ENCODE results near the gene WNT2.

The WNT2 gene

DNA sequence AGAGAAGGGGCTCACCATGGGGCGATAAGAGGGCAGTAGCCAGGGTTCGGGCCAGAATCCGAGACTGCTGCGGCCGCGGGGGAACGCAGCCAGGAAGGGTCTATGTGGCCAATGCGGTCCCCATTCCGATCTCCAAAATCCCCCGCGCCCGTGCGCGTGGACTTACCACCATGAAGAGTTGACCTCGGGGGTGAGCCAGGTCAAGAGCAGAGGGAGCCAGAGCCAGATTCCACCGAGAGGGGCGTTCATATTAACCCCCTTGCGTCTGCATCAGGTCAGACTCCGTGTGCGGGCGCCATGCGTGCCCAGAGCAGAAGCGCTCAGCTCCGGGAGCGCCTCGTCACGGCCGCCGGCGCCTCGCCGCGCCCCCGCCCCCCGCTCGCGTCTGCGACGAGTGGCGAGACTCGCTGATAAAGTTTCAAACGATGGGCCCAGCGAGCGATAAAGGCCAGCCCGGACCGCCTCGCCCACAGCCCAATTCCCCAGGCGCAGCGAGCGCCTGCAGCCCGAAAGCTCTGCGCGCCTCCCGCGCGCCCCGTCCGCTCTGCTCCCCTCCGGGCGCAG is at the start of gene WNT2:
Gene WNT2, minus strand, starts transcription at position 318 of the 564 bp plus-strand sequence. Its CDS starts 69 bp downstream, at position 249.
- no peak for DNase-seq

DNA sequence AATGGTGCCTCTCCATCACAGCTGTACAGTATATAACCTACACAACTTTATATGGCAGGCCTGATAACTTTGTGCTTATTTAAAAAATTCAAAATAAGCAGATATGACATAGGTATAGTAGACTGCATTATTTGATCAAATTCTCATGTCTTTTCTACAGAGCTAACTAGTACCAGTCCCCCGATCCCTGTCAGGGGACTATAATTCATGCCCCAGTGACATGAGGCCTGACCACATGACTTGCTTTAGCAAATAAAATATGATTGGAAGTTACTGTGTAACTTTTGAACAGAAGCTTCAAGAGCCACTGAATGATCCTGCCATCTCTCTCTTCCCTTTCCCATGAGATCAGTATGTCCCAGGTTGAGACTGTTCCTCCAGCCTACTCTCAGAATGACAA is 49.2 kb upstream of the WNT2 start:
- no peak for DNase-seq

DNA sequence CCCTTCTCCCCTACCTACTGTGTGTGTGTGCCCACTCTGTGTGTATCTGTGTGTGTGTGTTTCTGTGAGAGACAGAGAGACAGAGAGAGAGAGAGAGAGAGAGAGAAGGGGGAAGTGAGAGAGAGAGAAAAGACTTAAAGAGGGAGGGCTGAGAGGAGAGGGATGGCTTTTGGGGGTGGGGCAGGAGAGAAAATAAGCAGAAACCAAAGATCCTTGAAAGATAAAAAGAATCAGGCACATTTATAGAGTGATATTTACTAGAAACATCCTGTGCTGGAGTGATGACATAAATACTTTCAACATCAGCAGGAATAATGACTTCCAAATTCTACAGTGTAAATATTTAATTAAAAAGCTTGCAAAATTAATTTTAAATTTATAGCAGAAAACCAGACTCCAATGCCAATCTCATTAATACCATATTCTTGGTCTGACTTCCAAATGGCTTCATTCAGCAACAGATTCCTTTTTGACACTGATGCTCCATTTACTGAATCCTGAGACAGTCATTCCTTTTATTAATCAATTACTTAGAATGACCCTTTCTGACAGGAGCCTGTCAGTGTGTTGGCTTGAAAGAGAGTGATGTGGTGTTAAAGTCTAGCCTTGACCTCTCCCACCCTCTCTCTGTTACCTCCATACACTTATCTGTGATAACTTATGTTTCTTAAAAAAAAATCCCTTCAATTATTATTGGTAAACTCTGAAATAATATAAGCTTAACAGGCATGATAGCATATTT is 41.7 kb upstream of the WNT2 start:
- no peak for DNase-seq

DNA sequence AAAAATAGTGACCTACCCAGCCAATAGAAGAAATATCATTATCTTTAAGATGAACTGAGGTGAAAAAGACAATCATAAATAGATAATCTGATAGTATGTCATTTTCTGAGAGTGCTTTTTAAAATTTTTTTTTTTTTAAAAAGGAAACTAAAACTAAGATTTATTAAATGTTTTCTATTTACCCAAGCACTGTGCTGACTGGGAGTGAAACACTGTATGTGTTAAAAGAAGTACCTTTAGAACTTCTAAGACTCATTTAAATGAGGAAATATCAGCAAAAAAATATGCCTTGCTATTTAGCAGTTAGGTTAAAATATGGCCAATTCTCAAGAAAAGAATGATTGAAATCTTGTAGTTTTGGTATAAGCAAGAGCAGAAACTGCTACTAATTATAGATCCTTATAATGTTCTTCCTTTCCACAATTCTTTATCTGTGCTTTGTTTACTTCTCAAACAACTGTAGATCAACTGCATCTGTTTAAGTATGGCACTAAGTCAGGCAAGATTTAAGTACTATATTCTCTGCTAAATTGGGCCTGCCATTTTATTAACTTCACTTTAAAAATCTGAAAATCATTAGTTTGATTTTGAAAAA is 39.5 kb upstream of the WNT2 start:
- no peak for DNase-seq

DNA sequence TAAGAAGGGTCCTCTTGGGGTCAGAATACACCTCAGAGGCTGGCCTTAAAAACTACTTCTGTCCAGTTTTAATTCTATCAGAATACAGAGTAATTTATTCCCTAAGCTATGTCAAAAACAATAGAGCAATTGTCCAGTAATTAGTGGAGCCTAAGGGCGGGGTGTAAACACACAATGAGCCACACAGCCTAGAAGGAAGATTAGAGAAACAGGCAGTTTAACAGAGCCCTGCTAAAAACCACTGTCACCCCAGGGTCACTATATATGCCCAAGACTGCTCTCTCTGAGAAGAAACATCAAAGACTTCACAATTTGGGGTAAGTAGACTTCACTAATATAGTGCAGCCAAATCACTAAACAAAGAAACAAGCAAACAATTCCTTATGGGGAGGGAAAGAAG is 27.2 kb upstream of the WNT2 start:
- DNase-seq, result no peak

DNA sequence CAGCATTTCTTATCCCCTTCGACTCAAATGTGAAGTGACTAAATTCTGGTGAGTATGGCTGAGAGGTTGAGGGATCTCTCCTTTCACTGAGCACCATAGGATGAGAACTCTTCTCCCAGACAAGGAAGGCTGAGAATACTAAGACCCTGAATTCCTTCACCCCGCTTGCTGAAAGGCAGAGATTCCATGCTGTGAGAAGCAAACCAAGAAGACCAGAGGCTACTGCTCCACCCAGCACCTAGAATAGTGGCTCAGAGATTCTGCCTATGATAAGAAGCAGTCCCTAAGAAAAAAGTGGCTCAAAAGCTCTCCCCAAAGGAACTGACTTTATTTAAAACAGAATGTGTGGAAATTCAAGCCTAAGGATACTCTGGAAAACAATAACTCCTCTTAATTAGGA is 26.7 kb upstream of the WNT2 start:
- DNase-seq, result no peak

DNA sequence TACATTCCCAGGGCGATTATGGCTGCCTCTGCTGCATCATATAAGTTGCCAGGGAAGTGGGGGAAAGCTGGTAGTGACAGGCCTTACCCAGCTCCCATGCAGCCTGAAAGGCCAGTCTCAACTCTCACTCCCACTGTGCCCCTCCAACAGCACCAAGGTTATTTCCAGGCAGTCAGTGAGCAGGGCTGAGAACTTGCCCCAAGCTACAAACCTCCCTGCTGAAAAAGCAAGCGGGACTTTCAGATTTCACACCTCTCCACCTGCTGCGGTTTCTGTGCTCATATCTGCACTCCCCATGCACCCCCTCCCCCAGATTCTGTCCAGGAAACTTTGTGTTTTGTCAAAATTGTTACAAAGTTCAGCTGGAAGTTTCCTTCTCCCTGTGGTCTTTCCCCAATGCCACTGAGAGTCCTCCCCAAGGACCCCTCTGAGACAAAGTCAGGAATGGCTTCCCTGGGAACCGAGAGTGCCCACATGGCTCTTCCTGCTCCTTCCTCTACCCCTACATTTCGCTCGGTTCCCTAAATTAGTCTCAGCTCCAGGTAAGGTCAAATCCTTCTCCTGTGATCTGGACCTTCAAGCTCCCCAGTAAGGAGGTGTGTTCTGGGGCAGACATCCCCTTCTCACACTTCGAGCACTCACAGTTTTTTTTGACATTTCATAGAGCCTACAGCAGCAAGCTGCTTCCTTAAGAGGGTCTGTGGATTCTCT is 25.3 kb upstream of the WNT2 start:
- DNase-seq, result no peak

DNA sequence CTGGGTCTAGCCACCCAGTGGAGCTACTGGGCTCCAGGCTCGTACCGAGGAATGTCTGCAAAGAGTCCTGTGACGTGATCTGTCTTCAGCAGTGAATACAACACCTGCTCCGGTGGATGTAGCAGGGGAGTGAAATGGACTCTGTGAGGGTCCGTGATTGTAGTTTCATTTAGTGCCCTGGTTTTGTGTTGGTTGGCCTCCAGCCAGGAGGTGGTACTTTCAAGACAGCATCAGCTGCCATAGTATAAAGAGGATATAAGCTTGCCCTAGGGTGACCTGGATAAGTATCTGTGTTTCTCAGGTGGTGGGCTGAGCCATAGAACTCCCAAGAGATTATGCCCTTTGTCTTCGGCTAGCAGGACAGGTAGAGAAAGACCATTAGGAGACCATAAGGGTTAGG is 24.6 kb upstream of the WNT2 start:
- no peak for DNase-seq

DNA sequence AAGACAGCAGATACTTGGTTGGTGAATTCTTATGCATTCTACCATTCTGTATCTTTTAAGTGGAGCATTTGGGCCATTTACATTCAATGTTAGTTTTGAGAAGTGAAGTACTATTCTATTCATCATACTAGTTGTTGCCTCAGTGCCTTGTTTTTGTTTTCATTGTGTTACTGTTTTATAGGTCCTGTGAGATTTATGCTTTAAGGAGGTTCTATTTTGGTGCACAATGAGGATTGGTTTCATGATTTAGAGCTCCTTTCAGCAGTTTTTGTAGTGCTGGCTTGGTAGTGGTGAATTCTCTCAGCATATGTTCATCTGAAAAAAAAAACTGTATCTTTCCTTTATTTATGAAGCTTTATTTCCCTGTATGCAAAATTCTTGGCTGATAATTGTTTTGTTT is 23.3 kb upstream of the WNT2 start:
- DNase-seq, result no peak

DNA sequence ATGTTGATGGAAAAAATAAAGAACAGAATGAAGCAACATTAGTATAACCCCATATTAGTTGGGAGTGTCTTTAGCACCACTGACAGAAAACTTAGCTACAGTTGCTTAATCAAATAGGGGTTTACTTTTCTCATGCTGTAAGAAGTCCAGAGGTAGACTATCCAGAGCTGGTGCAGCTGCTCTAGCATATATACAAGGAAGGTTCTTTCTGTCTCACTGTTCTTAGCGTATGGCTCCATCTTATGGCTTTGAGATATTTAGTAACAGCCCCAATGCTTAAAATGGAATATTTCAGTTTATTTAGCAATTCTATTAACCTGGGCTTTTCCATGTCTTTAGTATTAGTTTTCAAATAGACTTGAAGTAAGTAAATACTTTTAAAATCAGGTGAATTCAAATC is 15.2 kb upstream of the WNT2 start:
- DNase-seq, result no peak

DNA sequence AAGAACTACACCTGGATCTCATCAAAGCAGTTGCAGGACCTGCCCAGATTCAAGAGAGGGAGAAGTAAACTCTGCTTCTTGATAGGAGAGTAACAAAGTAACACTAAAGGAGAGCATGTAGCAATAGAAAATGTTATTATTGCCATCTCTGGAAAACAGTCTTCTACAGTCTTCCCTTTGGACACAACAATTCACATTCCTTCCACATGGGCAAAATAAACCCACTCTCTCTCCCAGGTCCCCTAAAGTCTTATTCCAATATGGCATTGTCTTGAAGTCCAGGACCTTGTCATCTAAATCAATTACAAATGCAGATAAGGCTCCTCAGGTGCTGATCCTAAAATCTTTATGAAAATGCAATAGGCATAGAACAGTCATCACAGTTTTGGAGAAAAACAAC is 10.3 kb upstream of the WNT2 start:
- DNase-seq, result no peak

DNA sequence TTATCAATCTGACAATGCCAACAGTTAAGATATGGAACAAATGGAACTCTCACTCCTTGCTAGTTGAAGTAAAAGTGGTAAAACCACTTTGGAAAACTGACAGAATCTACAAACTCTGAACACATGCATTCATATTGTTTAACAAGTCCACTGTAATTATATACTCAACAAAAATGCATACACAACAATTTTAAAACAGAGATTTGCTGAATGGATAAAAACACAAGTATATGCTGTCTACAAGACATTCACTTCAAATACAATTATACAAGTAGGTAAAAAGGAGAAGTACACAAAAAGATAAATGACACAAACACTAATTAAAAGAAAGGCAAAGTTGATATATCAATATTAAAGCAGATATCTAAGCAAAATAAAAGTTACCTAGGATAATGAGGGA is 9.2 kb upstream of the WNT2 start:
- no peak for DNase-seq

DNA sequence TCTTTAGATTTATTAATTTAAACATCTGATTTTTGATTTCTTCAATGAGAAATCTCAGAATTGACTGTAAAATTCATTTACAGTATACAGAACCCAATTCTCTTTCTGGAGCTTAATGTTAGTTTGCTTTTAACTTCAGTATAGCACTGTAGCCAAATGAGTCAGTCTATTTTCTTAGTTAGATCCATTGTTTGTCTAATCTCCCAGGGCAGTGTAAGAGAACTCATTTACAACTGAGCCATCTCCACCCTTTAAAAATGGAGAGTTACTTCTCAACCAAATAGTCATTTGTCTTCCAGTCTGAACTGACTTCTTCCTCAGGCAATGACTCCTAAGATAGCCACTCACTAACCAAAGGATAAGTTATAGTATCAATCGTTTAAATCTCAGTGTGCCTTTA is 3.0 kb upstream of the WNT2 start:
- DNase-seq, result no peak

DNA sequence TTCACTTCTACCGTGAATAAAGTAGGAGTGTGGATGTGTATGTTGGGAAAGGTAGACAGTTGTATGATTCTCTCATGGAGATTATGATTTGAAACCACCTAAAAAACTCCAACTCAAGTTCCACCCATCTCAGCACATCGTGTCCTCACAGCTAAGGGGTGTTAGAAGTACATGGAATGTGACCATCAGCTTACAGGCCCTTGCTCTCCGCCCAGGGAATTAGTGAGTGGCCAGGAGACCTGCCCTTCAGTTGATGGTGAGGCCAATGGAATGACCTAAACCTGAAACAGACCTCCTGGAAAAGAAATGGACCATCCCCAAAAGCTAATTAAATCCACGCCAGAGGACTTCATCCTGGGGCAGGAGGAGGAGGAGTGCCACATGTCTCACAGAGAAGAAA is 2.1 kb upstream of the WNT2 start:
- DNase-seq, result no peak

DNA sequence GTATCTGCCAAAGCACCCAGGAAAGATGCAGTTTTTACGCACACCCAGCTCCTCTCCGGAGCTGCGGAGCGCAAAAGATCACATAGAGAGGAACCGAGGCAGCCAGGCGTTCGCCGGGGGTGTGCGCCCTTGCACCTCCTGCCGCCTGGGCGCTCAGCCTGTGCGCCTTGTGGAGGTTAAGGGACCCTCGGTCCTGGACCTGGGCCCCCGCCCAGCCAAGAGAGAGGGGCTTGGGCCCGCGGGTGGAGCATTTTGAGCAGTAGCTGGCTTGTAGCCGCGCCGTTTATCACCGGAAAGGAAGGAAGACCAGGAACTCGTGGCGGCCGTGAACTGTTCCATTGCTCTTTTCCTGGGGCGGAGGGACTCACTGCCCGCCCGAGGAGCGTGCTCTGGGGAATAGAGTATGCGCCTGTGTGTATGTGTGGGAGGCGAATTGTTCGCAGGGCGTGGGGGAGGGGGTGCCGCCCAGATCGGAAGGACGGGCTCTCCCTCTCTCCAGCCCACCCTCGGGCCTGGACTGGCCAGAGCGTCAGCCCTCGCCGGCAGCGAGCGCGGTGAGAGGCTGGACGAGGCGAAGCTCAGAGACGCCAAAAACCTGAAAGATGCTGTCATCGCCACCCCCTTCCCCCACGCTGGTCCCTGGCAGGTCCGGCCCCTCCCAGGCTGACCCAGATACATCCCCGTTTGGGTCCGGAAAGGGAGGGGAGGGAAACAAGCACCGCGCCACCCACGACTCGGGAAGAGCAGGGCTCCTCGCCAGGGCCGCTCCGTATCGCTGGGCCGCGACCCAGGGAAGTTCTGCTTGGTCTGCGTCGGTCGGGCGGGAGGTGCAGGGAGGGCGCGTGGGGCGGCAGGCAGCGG is 1.2 kb upstream of the WNT2 start:
- DNase-seq, result peak; percentile 20

DNA sequence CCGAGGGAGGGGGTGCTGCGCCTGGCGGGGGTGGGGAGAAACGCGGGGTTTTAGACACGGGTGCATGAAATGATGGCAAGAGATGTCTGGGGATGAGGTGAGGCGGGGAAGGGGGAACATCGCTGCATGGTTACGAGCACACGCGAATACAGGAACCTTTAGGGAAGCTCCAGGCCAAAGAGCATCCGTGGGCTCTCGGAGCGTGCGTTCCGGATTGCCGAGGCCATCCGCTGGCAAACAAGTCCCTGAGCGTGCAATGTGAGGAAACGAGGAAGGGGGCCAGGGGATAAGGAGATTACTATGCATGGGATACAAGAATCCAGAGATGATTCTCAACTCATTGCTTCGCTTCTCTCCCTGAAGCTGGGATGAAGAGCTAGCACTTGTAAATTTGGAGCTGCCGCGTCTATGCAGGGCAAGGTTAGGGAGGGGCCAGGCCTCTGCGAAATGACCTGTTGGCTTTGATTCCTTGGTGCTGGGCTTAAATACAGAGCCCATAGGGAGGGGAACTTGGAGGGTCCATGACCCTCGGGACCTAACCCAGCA is 520 bp upstream of the WNT2 start:
- peak; percentile 8 for DNase-seq

DNA sequence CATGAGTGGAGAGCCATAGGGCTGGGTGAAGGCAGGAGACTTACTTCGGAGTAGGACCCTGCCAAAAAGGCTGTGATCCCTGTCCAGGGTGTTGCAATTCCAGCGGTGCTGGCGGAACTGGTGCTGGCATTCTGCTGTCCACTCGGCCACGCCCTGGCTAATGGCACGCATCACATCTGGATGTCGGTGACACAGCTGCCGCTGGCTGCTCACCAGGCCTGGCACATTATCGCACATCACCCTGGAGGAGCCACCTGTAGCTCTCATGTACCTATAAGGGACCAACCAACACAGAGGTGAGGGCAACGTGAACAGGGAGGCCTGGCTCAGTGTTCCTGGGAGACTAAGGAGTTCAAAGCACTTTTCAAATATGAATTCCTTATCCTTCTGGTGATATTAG is 2.3 kb downstream of the WNT2 start:
- DNase-seq, result no peak

DNA sequence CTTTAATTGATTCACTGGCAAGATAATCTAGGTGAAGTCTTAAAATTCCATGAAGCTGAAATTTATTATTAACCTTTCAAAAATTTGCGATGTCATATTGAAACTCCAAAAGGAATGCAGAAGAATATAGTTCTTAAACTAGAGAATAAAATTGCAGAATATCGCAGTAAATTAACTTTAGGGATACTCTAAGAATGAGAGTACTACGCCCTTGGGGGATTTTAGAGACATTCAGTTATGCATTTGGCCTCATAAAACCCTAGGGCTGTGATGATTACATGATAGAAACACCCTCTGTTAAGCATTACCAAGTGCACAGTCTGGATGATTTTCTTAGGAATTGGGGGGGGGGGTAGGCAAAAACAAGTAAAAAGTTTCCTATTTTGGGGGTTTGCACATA is 3.7 kb downstream of the WNT2 start:
- no peak for DNase-seq

DNA sequence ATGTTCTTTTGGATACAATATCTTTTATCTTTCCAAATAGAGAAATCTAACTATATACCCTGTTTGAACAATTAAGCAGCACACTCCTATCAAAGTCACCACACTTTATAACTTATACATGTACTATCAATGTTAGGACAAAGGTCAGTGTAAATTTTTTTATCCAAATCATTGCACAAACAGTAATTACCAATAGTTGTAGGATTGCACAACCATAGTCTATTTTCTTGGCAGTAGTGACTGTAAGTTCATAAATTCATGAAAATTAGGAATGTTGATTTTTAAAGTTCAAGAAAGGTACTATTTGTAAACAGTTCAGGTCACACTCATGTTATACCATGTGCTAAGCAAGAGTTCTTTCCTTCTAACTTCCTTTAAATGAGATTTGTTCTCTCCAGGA is 9.3 kb downstream of the WNT2 start:
- DNase-seq, result no peak

DNA sequence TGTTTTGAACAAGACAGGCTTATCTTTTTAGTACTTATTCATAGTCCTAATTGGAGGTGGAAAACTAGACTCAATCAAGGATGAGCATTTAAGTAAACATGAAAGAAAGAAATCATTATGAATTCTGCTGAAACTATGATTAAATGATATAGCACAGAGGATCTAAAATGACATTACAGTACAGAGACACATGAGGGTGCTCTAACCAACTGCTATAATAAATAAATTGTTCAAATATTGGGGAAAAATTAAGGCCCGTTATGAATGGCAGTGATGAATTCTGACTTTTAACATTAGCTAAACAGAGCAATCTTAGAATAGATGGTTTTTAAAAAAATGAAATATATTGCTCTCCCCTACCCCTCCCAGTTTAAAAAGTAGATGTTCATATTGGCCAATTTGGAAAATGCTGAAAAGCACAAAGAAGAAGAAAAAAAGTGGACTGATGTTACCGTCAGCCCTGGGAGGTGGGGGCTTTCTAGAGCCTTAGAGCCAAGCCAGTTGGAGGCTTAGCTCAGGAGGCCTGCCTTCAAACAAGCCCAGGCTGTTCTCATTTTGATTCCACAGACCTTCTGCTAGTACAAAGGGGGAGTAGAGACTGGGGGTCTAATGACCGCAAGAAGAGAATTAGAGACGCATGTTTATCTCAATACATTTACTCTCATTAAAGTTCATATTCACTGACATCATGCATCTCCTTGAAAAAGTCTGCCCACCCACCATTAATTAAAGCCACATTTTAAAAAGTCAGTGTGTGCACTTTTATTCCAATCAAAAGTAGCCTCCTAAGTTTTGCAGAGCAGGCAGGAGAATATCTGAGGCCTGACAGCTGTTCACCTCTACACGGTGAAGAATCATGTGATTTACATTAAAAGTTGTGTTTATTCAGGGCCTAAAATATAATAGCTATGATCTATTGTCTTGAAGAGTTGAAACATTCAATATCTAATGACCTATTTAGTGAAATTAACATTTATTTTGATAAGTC is 10.0 kb downstream of the WNT2 start:
- DNase-seq, result no peak

DNA sequence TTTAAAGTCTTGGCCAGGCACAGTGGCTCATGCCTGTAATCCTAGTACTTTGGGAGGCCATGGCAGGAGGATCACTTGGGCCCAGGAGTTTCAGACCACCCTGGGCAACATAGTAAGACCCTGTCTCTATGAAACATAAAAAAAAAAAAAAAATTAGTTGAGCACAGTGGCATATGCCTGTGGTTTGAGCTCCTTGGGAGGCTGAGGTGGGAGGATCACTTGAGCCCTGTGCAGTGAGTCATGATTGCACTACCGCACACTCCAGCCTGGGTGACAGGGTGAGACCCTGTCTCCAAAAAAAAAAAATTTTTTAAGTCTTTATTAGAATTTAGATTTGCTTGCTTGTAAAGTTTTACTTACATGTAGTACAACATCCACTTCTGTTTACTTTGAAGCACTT is 14.0 kb downstream of the WNT2 start:
- no peak for DNase-seq

DNA sequence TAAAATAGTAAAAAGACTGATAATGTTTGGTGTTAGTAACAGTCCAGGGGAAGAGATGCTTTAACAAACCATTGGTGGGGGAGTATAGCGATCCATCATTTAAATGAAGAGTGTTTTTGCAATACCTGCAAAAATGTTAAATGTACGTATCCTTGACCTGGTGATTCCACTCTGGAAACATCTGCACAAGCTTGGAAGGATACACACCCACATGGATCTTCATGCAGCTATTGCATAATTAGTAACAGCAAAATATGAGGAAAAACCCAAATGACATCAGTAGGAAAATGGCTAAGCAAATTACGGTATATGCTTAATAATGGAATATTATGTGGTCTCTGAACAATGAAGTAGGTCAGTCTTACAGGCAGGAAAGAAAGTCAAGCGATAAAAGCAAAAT is 20.5 kb downstream of the WNT2 start:
- no peak for DNase-seq
